Rectal smooth muscle tissue (tissue), 1 donor: ENCODE measurements around the gene MRGPRF.

ENCODE experiments used
- H3K27ac ChIP-seq: one replicate; pipeline ENCODE4 v1.7.0; 2013; ENCODE audit warnings: low read depth, low read length, inconsistent platforms
- H3K27me3 ChIP-seq: one replicate; pipeline ENCODE4 v1.7.0; 2013; ENCODE audit warnings: low read length; ENCODE audit not compliant: control insufficient read depth, insufficient read depth
- H3K36me3 ChIP-seq: one replicate; pipeline ENCODE4 v1.7.0; 2013; ENCODE audit warnings: low read length; ENCODE audit not compliant: control insufficient read depth, insufficient read depth
- H3K4me1 ChIP-seq: one replicate; pipeline ENCODE4 v1.7.0; 2013; ENCODE audit warnings: low read length; ENCODE audit not compliant: control insufficient read depth, insufficient read depth
- H3K4me3 ChIP-seq: one replicate; pipeline ENCODE4 v1.7.0; 2013; ENCODE audit warnings: low read length
- H3K9ac ChIP-seq: one replicate; pipeline ENCODE4 v1.7.0; 2013; ENCODE audit warnings: low read length

Gene MRGPRF

DNA sequence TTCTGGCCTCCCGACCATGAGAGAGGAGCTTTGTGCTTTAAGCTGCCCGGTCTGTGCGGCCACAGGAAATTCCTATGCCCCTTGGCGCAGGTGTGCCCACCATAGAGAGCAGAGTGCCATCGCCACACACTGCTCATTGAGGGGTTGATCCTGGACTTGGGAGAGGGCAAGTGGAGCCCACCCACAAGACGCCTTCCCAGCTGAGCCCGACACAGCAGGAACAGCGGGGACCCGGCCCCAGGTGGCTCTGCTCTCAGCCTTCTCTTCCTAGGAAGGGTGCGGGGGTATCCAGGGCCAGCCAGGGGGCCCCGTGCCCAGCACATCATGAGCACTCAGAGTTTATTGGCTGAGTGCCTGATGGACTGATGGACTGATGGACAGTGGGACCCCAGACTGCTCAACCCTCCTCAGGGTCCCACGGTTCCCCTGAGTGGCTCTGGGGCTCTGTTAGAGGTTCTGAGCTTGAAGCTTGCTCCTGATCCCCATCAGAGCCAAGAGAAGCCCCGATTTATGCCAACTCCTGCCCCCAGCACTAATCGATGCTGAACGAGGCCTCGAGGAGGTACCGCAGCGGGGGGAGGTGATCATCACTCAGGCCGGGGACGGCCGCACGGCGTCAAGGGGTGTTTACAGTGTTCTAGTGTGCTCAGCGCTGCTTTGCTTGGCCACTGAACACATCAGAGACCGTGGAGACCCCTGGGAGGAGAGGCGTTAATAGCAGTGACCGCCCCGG is 18.7 kb downstream of the MRGPRF start:
- no peak overlapping the region for H3K9ac ChIP-seq
- no peaks in the 10 kb centered on the region for H3K27me3 ChIP-seq
- H3K4me3 ChIP-seq, result no peak overlapping the region
- no peaks in the 10 kb centered on the region for H3K36me3 ChIP-seq
- peaks cover 16% of the 10 kb centered on the region for H3K4me1 ChIP-seq
- no peak overlapping the region for H3K27ac ChIP-seq

DNA sequence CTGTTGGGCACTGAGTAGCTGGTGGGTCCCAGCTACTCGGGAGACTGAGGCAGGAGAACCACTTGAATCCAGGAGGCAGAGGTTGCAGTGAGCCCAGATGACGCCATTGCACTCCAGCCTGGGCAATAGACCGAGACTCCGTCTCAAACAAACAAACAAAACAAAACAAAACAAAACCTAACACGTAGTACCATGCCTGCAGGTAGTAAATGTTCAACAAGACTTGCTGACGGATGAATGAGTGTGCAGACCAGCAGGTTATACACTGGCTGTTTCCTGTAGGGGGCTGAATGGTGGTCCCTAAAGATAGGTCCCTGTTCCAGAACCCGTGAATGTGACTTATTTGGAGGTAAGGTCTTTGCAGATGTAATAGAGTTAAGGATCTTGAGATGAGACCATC is 19.5 kb downstream of the MRGPRF start:
- Histone ChIP-seq H3K27ac (no peak overlapping the region), H3K4me1 (peaks cover 8% of the 10 kb centered on the region), H3K9ac (no peak overlapping the region), H3K27me3 (no peaks in the 10 kb centered on the region), H3K4me3 (no peak overlapping the region), H3K36me3 (no peaks in the 10 kb centered on the region)

DNA sequence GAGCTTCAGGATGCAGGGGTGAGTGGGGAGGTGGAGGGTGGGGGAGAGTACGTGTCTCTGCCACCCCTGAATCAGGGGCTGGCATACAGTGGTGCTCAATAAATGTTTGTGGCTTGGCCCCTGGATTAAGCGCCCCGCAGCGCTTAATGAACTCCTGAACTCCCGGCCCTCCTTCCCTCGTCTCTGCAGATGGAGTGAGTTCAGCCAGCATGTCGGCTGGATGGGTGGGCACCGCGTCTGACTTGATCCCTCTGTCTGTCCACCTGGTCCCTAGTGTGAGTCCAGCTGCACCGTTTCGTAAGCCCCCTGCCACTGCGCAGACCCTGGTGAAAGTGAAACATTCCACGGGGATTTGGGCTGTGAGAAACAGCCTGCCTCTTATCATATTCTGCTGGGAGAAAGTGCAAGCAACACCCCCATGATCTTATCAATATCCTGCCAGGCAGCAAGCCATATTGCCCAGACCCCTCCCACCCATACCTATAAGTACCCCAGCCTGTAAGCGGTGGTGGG is 20.2 kb downstream of the MRGPRF start:
- peaks cover 1% of the 10 kb centered on the region for H3K4me1 ChIP-seq
- no peaks in the 10 kb centered on the region for H3K36me3 ChIP-seq
- no peaks in the 10 kb centered on the region for H3K27me3 ChIP-seq
- no peak overlapping the region for H3K4me3 ChIP-seq
- H3K27ac ChIP-seq, result no peak overlapping the region
- H3K9ac ChIP-seq, result no peak overlapping the region

DNA sequence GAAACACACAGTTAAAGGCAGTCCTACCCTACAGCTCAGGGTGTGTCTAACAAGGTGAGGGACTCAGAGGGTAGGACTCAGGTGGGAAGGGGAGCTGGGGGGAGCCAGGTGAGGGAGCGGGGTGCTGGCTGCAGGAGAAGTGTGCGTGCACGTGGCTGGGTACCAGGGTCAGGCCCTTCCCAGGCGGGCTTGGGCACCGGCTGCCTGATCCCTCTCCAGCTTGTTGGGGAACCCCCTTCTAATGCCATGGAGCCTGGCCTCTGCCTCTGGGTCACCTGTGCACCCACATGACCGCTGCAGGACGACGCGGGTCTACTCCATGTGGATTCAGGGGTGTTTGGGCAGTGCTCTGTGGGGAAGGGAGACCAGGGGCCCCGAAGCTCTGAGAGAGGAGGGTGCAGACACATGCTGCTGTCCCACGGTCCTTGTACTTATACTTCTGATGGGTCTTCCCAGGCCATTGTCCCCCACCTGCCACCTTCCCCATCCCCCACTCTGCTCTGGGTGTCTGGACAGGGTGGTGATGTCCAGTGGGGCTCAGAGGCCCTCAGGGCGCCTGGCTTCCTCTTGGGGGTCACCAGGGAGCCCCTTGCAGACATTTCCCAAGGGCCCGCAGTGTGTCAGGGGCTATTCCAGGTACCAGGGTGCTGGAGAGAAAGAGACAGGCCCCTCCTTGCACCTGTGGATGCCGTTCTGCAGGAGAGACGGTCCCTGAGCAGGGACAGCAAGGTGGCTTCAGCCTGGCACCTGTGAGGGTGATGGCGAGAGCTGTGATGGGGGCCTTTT is 21.9 kb downstream of the MRGPRF start:
- no peak overlapping the region for H3K4me3 ChIP-seq
- no peak overlapping the region for H3K27ac ChIP-seq
- no peaks in the 10 kb centered on the region for H3K4me1 ChIP-seq
- H3K27me3 ChIP-seq, result no peaks in the 10 kb centered on the region
- H3K36me3 ChIP-seq, result no peaks in the 10 kb centered on the region
- no peak overlapping the region for H3K9ac ChIP-seq

DNA sequence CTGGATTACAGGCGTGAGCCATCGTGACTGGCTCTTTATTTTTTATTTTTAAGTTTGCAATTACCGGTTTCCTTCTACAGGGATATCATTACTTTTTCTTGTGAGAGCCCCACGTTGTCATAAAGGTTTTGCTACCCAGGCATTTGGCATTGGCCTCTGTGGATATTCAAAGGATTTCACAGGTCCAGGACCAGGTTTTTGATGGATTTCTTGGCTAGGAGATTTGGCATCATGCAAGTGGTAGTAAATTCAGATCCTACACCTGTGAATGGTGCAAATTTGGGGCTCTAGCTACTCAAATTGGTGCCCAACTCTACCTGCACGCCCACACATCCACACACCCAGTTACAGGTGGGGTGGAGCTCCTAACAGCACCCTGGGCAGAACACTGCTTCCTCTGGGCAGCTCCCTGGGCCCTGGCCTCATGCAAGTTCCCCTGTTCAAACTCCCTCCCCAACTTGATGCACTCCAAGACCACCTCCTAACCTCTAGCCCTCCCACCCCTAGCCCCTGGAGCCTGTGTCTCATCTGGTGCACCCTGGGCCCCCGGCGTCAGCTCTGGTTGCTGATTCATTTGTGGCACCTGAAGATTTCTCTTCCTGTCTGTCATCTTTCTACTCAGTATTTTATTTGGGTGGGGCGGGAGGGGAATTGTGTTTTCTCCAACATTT is 23.0 kb downstream of the MRGPRF start:
- Histone ChIP-seq H3K9ac (no peak overlapping the region), H3K27ac (no peak overlapping the region), H3K4me1 (no peaks in the 10 kb centered on the region), H3K4me3 (no peak overlapping the region), H3K27me3 (no peaks in the 10 kb centered on the region), H3K36me3 (no peaks in the 10 kb centered on the region)

- H3K36me3 ChIP-seq, result no peaks in the 10 kb centered on the region
- no peaks in the 10 kb centered on the region for H3K4me1 ChIP-seq
- no peak overlapping the region for H3K4me3 ChIP-seq
- H3K27me3 ChIP-seq, result no peaks in the 10 kb centered on the region
- no peak overlapping the region for H3K27ac ChIP-seq
- no peak overlapping the region for H3K9ac ChIP-seq
Observed at GRCh38 chr11:68988491-68988890, 24.6 kb downstream of the MRGPRF start.

DNA sequence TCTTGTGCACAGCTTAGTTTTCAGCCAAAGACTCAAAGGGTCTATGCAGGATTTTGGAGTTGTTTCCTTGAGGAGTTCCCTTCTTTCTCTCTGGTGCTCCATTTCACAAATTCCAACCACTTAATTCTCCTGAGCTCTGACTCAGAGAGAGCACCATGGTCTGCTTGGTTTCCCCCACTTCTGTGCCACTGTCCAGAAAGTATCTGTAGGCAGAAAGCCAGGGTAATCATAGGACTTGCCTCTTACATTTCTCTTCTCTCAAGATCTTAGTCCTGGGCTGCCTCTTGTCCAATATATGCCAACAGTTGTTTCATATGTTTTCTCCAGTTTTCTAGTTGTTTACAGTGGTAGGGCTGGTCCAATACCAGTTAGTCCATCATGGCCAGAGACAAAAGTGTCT is 25.8 kb downstream of the MRGPRF start:
- no peak overlapping the region for H3K27ac ChIP-seq
- H3K9ac ChIP-seq, result no peak overlapping the region
- H3K36me3 ChIP-seq, result no peaks in the 10 kb centered on the region
- H3K4me3 ChIP-seq, result no peak overlapping the region
- H3K4me1 ChIP-seq, result no peaks in the 10 kb centered on the region
- H3K27me3 ChIP-seq, result no peaks in the 10 kb centered on the region

GRCh38 chr11:68983801-68984200 is 29.2 kb downstream of the MRGPRF start:
- Histone ChIP-seq H3K4me3 (no peak overlapping the region), H3K27ac (no peak overlapping the region), H3K4me1 (no peaks in the 10 kb centered on the region), H3K27me3 (no peaks in the 10 kb centered on the region), H3K36me3 (no peaks in the 10 kb centered on the region), H3K9ac (no peak overlapping the region)

- no peaks in the 10 kb centered on the region for H3K4me1 ChIP-seq
- H3K27me3 ChIP-seq, result no peaks in the 10 kb centered on the region
- no peak overlapping the region for H3K4me3 ChIP-seq
- no peak overlapping the region for H3K27ac ChIP-seq
- H3K9ac ChIP-seq, result no peak overlapping the region
- no peaks in the 10 kb centered on the region for H3K36me3 ChIP-seq
Observed at GRCh38 chr11:68982134-68982533, 30.9 kb downstream of the MRGPRF start.

DNA sequence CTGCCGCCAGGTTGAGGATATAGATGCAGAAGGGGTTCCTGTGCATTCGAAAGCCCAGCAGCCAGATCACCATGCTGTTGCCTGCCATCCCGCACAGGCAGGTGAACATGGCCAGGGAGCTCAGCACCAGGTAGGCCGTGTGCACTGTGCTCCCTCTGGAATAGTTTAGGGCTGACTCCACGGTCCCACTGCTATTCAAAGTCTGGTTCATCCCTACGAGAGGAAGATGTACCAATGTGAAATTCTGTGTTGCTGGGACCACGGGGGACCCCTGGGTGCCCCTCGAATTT is 32.3 kb downstream of the MRGPRF start, which contains the start of gene MRGPRD:
Gene MRGPRD, minus strand, starts transcription at position 211 of the 290 bp plus-strand sequence. Its CDS starts 0 bp downstream, at position 211.
- Histone ChIP-seq H3K9ac (no peak within 1 kb of the TSS), H3K27ac (no peak within 1 kb of the TSS), H3K4me1 (no peaks in the 10 kb centered on the region), H3K36me3 (no peaks in the 10 kb centered on the region), H3K27me3 (no peaks in the 10 kb centered on the region), H3K4me3 (no peak within 1 kb of the TSS)

DNA sequence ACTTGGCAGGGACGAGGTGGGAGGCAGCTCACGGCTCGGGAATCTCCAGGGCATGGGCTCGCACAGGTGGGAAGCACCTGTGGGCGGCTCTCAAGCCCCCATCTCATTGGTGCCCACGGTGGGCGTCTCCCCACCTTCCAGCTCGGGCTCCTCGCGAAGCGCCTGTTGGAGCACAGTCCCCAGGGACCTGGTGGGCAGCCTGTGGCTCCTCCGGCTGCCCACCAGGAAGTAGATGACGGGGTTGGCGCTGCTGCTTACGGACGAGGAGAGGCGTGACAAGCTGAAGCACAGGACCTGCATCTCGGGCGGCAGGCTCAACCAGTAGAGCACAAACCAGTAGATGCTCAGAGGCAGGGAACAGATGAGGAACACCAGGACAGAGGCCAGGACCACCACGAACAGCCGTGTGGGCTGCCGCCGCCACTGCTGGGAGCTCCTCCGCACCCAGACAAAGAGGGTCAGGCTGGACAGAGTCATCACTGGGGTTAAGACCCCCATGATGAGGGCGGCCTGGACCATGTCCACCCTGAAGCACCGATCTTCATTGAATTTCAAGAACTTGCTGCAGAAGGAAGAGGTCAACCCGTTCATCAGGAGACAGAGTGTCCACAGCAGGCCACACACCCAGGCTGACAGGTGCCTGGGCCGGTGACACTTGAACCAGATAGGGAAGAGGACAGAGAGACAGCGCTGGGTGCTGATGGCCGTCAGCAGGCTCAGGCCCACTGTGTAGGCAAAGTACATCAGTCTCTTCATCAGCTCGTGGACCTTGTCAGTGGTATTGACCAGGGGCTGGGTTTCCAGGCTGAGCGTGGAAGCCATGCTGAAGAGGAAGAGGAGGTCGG is 32.9 kb downstream of the MRGPRF start:
- no peaks in the 10 kb centered on the region for H3K4me1 ChIP-seq
- H3K4me3 ChIP-seq, result no peak overlapping the region
- no peak overlapping the region for H3K9ac ChIP-seq
- H3K27me3 ChIP-seq, result no peaks in the 10 kb centered on the region
- H3K27ac ChIP-seq, result no peak overlapping the region
- H3K36me3 ChIP-seq, result no peaks in the 10 kb centered on the region
